ENCODE data around the gene MARCHF6.
"Not testable (repeated sequence)": the region's sequence is repeated elsewhere in the genome, so short reads cannot be mapped to it uniquely, and the experiment has no call there.

The MARCHF6 gene

GRCh38 chr5:10384483-10384882 is 31.0 kb downstream of the MARCHF6 start:
- DNase-seq (ENCODE audit: low read depth): no peak

DNA sequence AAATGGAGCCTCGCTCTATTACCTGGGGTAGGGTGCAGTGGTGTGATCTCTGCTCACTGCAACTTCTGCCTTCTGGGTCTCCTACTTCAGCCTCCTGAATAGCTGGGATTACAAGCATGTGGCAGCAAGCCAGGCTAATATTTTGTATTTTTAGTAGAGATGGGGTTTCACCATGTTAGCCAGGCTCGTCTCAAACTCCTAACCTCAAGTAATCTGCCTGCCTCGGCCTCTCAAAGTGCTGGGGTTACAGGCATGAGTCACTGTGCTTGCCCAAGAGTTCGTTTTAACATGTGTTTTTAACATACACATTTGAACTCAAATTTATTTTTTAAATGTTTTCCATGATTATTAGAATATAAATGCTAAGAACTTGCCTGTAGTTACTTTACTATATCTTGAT is 34.2 kb downstream of the MARCHF6 start:
- DNase-seq (ENCODE audit: low read depth): no peak

DNA sequence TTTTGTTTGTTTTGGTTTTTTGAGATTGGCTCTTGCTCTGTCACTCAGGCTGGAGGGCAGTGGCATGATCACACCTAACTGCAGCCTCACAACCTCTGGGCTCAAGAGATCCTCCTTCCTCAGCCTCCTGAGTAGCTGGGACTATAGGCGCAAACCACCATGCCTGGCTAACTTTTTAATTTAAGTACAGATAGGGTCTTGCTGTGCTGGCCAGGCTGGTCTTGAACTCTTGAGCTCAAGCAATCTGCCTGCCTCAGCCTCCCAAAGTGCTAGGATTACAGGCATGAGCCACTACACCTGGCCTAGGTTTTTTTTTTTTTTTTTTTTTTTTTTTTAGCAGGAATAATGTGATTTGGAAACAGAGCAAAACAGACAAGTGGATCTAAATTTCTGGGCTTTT is 37.6 kb downstream of the MARCHF6 start:
- no peak for DNase-seq (ENCODE audit: low read depth)

DNA sequence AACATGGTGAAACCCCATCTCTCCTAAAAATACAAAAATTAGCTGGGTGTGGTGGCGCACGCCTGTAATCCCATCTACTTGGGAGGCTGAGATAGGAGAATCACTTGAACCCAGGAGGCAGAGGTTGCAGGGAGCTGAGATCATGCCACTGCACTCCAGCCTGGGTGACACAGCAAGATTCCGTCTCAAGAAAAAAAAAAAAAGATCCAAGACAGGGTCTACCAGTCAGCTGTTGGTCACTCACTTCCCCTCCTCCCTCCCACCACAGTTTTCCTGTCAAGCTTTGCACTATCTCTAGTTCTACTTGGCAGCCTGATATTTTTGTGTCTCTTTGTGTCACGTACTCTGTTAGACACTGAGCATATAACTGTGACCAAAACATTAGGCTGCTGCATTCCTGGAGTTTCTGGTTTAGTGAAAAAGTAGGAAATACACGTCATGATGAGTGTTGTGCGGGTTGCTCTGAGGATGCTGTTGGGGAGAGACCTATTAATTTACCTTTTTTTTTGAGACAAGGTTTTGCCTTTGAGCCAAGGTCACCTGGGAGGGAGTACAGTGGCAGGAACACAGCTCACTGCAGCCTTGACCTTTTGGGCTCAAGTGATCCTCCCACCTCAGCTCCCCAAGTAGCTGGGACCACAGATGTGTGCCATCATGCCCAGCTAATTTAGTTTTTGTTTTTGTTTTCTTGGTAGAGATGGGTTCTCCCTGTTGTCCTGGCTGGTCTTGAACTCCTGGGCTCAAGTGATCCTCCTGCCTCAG is 39.3 kb downstream of the MARCHF6 start:
- not testable (repeated sequence) for DNase-seq (ENCODE audit: low read depth)

GRCh38 chr5:10393491-10393890 is 40.0 kb downstream of the MARCHF6 start:
- DNase-seq (ENCODE audit: low read depth): no peak

DNA sequence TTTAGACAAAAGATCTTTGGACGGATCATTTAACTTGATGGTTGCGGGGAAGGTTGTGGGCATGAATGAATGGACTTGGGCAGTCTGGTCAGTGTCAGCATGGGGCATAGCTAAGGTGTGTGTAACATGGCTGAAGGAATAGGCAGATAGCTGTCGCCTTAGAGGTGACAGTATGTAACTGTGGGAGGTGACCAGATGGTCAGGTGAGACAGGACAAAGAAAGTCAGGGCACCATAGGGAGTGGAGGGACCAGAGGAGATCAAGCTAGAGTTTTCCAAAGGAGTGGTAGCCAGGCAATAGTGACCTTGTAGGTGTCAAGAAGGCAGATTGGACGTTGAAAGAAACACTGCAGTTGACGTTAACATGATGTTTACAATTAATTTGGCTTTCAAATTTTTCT is 43.1 kb downstream of the MARCHF6 start:
- DNase-seq (ENCODE audit: low read depth): no peak

- DNase-seq (ENCODE audit: low read depth): no peak
Measured at GRCh38 chr5:10399839-10400238, 46.3 kb downstream of the MARCHF6 start.

- no peak for DNase-seq (ENCODE audit: low read depth)
Measured at GRCh38 chr5:10400411-10400810, 46.9 kb downstream of the MARCHF6 start.

- no peak for DNase-seq (ENCODE audit: low read depth)
Measured at GRCh38 chr5:10400831-10401230, 47.3 kb downstream of the MARCHF6 start.

DNA sequence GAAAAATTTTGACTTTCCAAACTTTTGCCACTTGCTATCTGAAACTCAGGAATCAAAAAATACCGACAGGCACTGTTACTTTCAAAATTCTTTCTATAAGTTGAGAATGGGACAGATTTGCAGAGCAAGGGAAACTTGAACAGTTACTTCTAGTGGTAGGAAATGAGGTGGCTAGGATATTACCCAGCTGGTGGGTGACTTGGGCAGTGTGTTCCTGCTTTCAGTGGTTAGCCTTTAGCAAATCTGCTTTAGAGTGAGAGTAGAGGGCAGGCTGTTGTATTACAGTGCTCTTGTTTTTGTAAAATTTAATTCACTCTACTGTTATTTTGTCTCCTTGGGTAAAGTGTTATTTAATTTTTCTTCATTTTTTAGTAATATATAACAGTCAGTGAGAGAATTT is 48.0 kb downstream of the MARCHF6 start:
- no peak for DNase-seq (ENCODE audit: low read depth)

All from activated T-cell treated with anti-CD3 and anti-CD28 coated beads for 24 hours (primary cell).